ENCODE results near the gene UCHL1.
"Not testable (repeated sequence)": the region's sequence is repeated elsewhere in the genome, so short reads cannot be mapped to it uniquely, and the experiment has no call there.

Gene UCHL1

GRCh38 chr4:41241919-41242318 is 14.8 kb upstream of the UCHL1 start:
- no peak for DNase-seq

GRCh38 chr4:41245983-41246382 is 10.7 kb upstream of the UCHL1 start:
- no peak for DNase-seq

GRCh38 chr4:41256131-41256739 is 493 bp upstream of the UCHL1 start:
- DNase-seq: no peak

GRCh38 chr4:41257257-41257901 is 651 bp downstream of the UCHL1 start:
- DNase-seq: no peak

GRCh38 chr4:41257906-41258305 is 1.2 kb downstream of the UCHL1 start:
- DNase-seq: no peak

- no peak for DNase-seq
Observed at GRCh38 chr4:41258783-41259182, 2.1 kb downstream of the UCHL1 start.

- no peak for DNase-seq
Observed at GRCh38 chr4:41260116-41260733, 3.5 kb downstream of the UCHL1 start.

- no peak for DNase-seq
Observed at GRCh38 chr4:41262198-41262597, 5.5 kb downstream of the UCHL1 start.

GRCh38 chr4:41264212-41264611 is 7.5 kb downstream of the UCHL1 start:
- no peak for DNase-seq

- DNase-seq: no peak
Observed at GRCh38 chr4:41267997-41268396, 11.3 kb downstream of the UCHL1 start.

- DNase-seq: no peak
Observed at GRCh38 chr4:41268721-41269517, 12.2 kb downstream of the UCHL1 start.

- no peak for DNase-seq
Observed at GRCh38 chr4:41269682-41270081, 13.0 kb downstream of the UCHL1 start.

GRCh38 chr4:41275931-41276330 is 19.2 kb downstream of the UCHL1 start:
- not testable (repeated sequence) for DNase-seq

GRCh38 chr4:41280010-41280409 is 23.3 kb downstream of the UCHL1 start:
- no peak for DNase-seq

GRCh38 chr4:41281038-41281634 is 24.4 kb downstream of the UCHL1 start:
- DNase-seq: no peak

GRCh38 chr4:41282366-41282765 is 25.6 kb downstream of the UCHL1 start:
- DNase-seq: no peak

- DNase-seq: no peak
Observed at GRCh38 chr4:41285202-41285863, 28.6 kb downstream of the UCHL1 start.

GRCh38 chr4:41285864-41286235 is 29.1 kb downstream of the UCHL1 start:
- no peak for DNase-seq

- DNase-seq: no peak
Observed at GRCh38 chr4:41287005-41287404, 30.3 kb downstream of the UCHL1 start.

- no peak for DNase-seq
Observed at GRCh38 chr4:41287852-41288251, 31.1 kb downstream of the UCHL1 start.

GRCh38 chr4:41288254-41288653 is 31.5 kb downstream of the UCHL1 start:
- no peak for DNase-seq

GRCh38 chr4:41290479-41290878 is 33.8 kb downstream of the UCHL1 start:
- DNase-seq: no peak
